Heart right ventricle (tissue), 16 donors: ENCODE data around the gene VAMP7. TPM values are rescaled to one million over a fixed set of nuclear protein-coding genes. Genes with fewer than 3 reads are reported as not detected.

Experiments
- ATAC-seq, 8 donors: fragments of 200-7000 bp; cut with Tn5 transposase; one replicate each; pipeline ENCODE4 v1.9.1; 2020; ENCODE audit warnings: mild to moderate bottlenecking in 8 of 8, moderate library complexity in 8 of 8, moderate number of reproducible peaks in 1 of 8
- DNase-seq, 2 donors: peaks; one replicate each; pipeline ENCODE4 v3.0.0-alpha.2; 2020
- H3K27ac ChIP-seq, 10 donors: fragments of 200-600 bp; sonication (generic) in 2 of 10; one replicate each; pipeline versions ENCODE4 v1.5.0 to v1.8.0; 2020 to 2022; ENCODE audit warnings: mild to moderate bottlenecking in 3 of 10
- H3K27me3 ChIP-seq, 7 donors: fragments of 200-600 bp; one replicate each; pipeline ENCODE4 v1.8.0; 2021 to 2022; ENCODE audit warnings: mild to moderate bottlenecking in 2 of 7
- H3K36me3 ChIP-seq, 9 donors: fragments of 200-600 bp; sonication (generic) in 1 of 9; one replicate each; pipeline versions ENCODE4 v1.5.0 to v1.8.0; 2020 to 2022; ENCODE audit warnings: mild to moderate bottlenecking in 2 of 9
- H3K4me1 ChIP-seq, 9 donors: fragments of 200-600 bp; sonication (generic) in 1 of 9; one replicate each; pipeline versions ENCODE4 v1.5.0 to v1.8.0; 2020 to 2022; ENCODE audit warnings: mild to moderate bottlenecking in 4 of 9
- H3K4me3 ChIP-seq, 10 donors: fragments of 200-600 bp; sonication (generic) in 2 of 10; one replicate each; pipeline versions ENCODE4 v1.5.0 to v1.8.0; 2020 to 2022; ENCODE audit warnings: mild to moderate bottlenecking in 7 of 10, moderate library complexity in 2 of 10
- H3K9me3 ChIP-seq, 11 donors: fragments of 200-600 bp in 10 of 11; sonication (generic) in 2 of 11; one replicate each; pipeline versions ENCODE4 v1.5.0 to v1.8.0; 2013 to 2022; ENCODE audit warnings: mild to moderate bottlenecking in 2 of 11, control low read depth in 1 of 11, moderate library complexity in 1 of 11
- CTCF ChIP-seq, 9 donors: fragments of 200-600 bp; sonication (generic) in 2 of 9; IDR thresholded peaks; one replicate each; pipeline versions ENCODE4 v1.5.0 to v1.8.0; 2021 to 2022; ENCODE audit warnings: antibody characterized with exemption in 9 of 9, mild to moderate bottlenecking in 5 of 9, moderate library complexity in 1 of 9
- WGBS, 2 donors: extraction: QIAGEN DNeasy Blood & Tissue Kit; methylation state at CpG; one replicate each; pipeline ENCODE4 v1.1.7; 2013; ENCODE audit warnings: inconsistent platforms in 1 of 2; 5-methylcytosine and 5-hydroxymethylcytosine counted together
- intact Hi-C, 10 donors: fragments of 100-400 bp; cut with DNase I; formaldehyde crosslinking; loops; one replicate each; pipeline versions ENCODE4 v1.11.1 to v1.14.2; 2022
- polyA plus RNA-seq, 2 donors: library from polyadenylated mRNA; stranded (reverse); fragments of 200-250 nt; gene quantifications; one replicate each; pipeline ENCODE4 v1.2.3, GENCODE V29; 2013
- total RNA-seq, 10 donors: library from RNA; stranded (reverse); fragmentation: NEBNext Ultra II Directional in 3 of 10; extraction: Animal tissue kit (Norgen Biotek cat#: 25700) in 3 of 10; gene quantifications; one replicate each; pipeline versions ENCODE4 v1.2.1 to v1.2.4, GENCODE V29; 2021 to 2023
- donor health status: Arrhythmogenic right ventricular cardiomyopathy.
- donor health status: ischemic (EF 13 %, LVEDD 7.1; RV severe dilation, severe dysfunction).
- donor health status: healthy with polysubstance abuse.
- donor health status: DM: no; HTN: yes; CAD: no.
- donor health status: DM: no; HTN: no; CAD: no.
- donor health status: ischemic (EF 25% LVEDD 6.9; RV normal size, moderate dysfunction).
- donor health status: ischemic (EF 25% LVEDD 5.7; RV mildly dilated, moderate dysfunction).
- donor health status: healthy.
- donor health status: DM: yes; HTN: yes; CAD: no.
- donor health status: Ischemic cardiomyopathy.
- donor health status: ischemic (EF 35%, LVEDD 5.7; RV mildly dilated, moderate dysfunction).
- donor health status: nonischemic (EF 11% LVEDD 7.7; RV severe dilation, severe dysfunction).
- donor health status: DM: yes; HTN: yes; CAD: no.
- donor health status: PGD.
- donor health status: ischemic (EF 29% LVEDD 5.4; RV normal size, mild dysfunction).
- donor health status: nonischemic (EF 23%, LVEDD 6.1; RV moderate dilation, normal function).

Gene VAMP7
- total and polyA plus RNA-seq, 12 donors = 9.4 to 29.2 (median 21.1) TPM

- Histone ChIP-seq H3K4me1 (peaks cover 0 to 5% (median 0%) of the 10 kb centered on the region in 9 donors), H3K27me3 (peaks cover 0 to 34% (median 6%) of the 10 kb centered on the region in 7 donors), H3K36me3 (no peaks in the 10 kb centered on the region), H3K27ac (no peak overlapping the region), H3K4me3 (no peak overlapping the region), H3K9me3 (peaks cover 0 to 14% (median 0%) of the 10 kb centered on the region in 11 donors)
- ATAC-seq (no peak), DNase-seq (no peak)
- intact Hi-C loops = no loop called here
- TF ChIP-seq CTCF (IDR thresholded peaks at IDR 0.05) = no peak
Measured at GRCh38 chrX:155871934-155872333, 9.2 kb upstream of the VAMP7 start.

- no peak for TF ChIP-seq CTCF (IDR thresholded peaks at IDR 0.05)
- no peak overlapping the region for H3K27ac ChIP-seq
- DNase-seq (no peak), ATAC-seq (no peak)
- no peaks in the 10 kb centered on the region for H3K36me3 ChIP-seq
- intact Hi-C loops = no loop called here
- no peak overlapping the region for H3K4me3 ChIP-seq
- peaks cover 0 to 4% (median 0%) of the 10 kb centered on the region in 11 donors for H3K9me3 ChIP-seq
- peaks cover 0 to 34% (median 6%) of the 10 kb centered on the region in 7 donors for H3K27me3 ChIP-seq
- WGBS, 2 donors = 61 to 65% methylated on average over 5 of the region's 5 CpGs
- peaks cover 0 to 5% (median 0%) of the 10 kb centered on the region in 9 donors for H3K4me1 ChIP-seq
Measured at GRCh38 chrX:155873188-155873587, 8.0 kb upstream of the VAMP7 start.

- H3K27ac ChIP-seq = no peak overlapping the region
- H3K36me3 ChIP-seq = no peaks in the 10 kb centered on the region
- intact Hi-C loops = no loop called here
- H3K4me3 ChIP-seq = peak overlapping the region in 5 of 10 donors; percentile 8 to 41 (median 15)
- peaks cover 0 to 3% (median 0%) of the 10 kb centered on the region in 11 donors for H3K9me3 ChIP-seq
- no peak for TF ChIP-seq CTCF (IDR thresholded peaks at IDR 0.05)
- H3K4me1 ChIP-seq = peaks cover 0 to 5% (median 0%) of the 10 kb centered on the region in 9 donors
- WGBS, 2 donors = 38 to 41% methylated on average over 31 of the region's 31 CpGs
- DNase-seq (peak in 1 of 2 donors; percentile 7), ATAC-seq (peak in 2 of 8 donors; percentile 20 to 69)
- peaks cover 0 to 30% (median 6%) of the 10 kb centered on the region in 7 donors for H3K27me3 ChIP-seq
Measured at GRCh38 chrX:155874571-155875244, 6.4 kb upstream of the VAMP7 start.

GRCh38 chrX:155876704-155877103 lies 4.4 kb upstream of the VAMP7 start:
- Histone ChIP-seq H3K9me3 (peaks cover 0 to 3% (median 0%) of the 10 kb centered on the region in 11 donors), H3K27me3 (peaks cover 0 to 28% (median 6%) of the 10 kb centered on the region in 7 donors), H3K27ac (no peak overlapping the region), H3K4me1 (peaks cover 0 to 5% (median 0%) of the 10 kb centered on the region in 9 donors), H3K4me3 (no peak overlapping the region), H3K36me3 (no peaks in the 10 kb centered on the region)
- ATAC-seq = no peak
- TF ChIP-seq CTCF (IDR thresholded peaks at IDR 0.05) = no peak
- intact Hi-C loops = no loop called here
- WGBS, 2 donors = 50 to 52% methylated on average over 3 of the region's 3 CpGs
- no peak for DNase-seq
